HG03558 (cell line): ENCODE results near the gene ARHGAP21.
"Not testable (repeated sequence)": the region's sequence is repeated elsewhere in the genome, so short reads cannot be mapped to it uniquely, and the experiment has no call there.

Experiments used
- ATAC-seq: cut with Tn5 transposase; IDR thresholded peaks from one replicate; pipeline ENCODE4 v1.9.1; 2021; ENCODE audit warnings: moderate number of reproducible peaks; ENCODE audit not compliant: unreplicated experiment; ENCODE audit errors: extremely low read depth

Gene ARHGAP21

DNA sequence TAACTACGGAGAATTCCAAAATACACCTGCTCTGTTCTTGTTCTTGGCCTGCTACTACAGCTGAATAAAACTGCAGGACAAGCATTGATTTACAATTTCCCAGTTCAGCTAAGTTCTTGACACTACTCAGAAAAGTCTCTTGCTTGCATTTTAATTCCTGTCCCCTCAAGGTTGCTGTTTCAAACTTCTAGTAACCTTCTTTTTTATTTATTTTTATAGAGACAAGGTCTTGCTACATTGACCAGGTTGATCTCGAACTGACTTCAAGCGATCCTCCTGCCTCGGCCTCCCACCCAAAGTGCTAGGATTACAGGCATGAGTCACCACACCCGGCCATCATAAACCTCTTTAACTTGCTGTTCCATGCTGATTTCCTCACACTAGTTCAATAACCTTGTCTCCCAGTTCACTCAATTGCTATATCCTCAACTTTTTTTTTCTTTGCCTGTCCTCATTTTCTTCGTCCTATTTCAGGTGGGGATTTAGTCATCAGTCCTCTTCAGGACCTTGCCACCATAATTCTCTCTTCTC, 79.9 kb downstream of the ARHGAP21 start:
- ATAC-seq: no peak

DNA sequence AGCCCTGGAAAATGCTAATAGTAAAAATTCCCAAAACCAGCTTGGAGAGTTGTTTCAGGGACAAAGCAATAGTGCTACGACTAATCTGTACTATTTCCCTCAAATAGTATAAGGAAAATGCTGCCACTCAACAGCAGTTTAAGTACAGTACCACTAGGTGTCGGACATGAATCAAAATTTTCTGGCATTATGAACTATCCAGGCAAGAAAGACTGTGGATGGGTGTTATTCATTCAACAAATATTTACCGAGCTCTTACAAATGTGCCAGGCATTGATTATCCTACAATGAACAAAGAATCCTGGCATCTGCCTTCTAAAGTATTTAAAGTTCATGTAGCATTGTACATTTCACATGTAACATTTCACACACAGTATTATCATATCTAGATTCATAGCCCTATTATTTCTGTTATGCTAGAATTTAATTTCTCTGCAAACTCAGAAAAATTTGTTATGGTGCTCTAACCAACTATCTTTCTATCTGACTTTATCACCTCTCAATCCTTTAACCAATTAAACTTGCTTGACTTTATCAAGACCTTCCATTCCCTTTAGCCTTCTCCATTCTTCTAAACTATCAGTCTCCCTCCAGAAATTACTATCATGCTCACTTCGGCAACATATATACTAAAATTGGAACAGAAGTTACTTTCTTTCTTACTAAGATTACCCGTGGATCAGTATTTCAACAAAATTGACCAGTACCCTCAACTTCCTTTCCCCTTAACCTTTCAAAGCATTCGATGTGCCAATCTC, 80.6 kb downstream of the ARHGAP21 start:
- peak; percentile 72 for ATAC-seq

DNA sequence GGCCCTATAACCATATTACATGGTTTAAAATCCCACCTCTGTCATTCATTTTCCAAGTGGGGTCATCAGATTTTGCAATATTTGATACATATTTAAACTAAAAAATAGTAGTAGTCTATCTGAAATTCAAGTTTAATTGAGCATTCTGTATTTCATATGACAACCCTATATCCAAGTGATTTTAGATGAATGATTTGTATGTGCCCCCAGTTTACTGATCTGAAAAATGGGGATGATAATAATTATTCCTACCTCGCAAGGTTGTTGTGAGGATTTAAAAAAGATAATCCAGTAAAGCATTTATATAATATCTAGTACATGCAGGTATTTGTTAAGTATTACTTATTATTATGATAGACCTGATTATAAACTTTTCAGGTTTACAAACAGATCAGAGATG, 84.6 kb downstream of the ARHGAP21 start:
- no peak for ATAC-seq

DNA sequence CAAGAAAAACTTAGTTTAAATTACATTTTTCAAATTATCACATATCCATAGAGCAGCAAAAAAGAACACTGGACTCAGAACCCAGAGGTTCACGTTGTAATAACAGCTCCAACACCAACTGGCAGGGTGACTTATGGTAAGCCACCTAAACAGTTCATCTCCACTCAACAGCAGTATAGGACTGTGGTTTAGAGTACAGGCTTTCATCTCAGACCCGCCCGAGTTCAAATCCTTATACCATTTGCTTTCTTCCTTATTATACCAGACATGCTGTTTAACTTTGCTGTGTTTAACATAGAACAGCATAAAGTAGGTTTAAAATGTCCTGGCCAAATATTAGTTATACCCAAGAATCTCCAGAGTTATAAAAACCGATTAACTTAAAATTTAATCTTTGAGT, 97.9 kb downstream of the ARHGAP21 start:
- ATAC-seq: no peak

DNA sequence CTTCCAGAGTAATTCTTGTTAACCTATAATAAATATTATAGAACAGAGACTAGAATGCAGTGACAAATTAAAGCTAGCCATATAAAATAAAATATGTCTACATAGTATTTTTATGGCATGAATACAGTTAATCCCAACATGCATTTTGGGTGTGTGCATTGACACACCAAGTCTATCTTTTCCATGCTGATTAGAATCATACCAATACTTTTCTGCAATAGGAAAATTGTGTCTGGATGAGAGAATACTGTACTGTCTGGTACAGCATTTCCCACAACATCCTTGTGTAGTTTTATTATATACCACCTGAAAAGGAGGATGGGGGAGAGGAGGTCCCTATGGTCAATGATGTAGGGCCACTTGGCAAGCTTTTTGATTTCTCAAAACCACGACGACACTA, 100.3 kb downstream of the ARHGAP21 start:
- no peak for ATAC-seq

DNA sequence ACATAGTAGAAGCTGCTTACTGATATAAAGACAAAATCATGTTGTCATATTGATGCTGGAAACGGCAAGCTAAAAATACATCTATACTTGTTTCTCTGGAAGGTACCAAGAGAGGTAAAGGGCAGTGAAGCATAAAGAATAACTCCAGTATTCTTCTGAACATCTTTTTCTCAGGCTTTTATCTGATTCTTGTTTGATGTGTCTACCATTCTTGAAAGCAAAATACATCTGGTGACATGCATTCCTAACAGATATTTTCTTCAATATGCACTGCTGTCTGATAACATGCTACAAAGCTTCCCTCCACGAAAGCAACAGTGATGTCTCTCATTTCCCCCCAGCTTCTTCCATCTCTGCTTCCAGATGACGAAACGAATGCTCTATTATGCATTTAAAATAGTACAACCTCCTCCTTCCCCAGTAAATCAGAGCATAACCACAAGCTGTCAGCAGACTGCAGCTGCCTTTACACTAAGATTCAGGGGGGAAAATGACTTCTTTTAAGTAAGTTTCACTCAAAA, 100.8 kb downstream of the ARHGAP21 start:
- ATAC-seq: no peak

DNA sequence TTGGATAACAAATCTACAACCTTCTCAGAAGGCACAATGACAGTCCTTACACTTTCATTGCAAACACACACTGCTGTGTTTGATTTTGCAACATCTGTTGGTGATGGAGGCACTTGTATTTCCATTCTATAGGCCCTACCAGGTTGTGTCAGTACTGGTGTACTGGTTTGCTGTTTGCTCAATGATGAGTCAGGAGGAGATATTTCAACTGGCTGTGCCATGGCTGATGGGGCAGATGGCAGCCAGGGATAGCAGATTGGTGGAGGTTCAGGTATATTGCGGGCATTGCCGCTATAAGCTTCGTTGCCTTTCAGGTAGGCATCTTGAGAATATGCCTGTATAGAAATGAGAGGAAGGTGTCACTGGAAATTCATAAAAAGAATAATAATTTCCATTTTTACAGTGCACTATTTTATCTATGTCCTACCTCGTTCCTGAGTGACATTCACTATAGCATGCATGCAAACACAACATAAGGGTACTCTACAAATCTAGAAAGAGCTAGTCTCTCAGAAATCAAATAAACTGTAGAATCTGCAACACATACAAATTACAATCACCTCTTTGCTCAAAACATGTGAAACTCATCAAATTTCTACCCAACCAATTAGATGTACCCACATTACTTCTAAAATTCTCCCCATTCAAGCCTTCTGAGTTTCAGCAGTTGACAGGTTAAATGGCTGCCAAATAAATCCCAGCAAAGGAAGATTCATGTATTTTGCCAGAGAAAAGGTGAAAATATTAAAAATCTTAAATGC, 102.5 kb downstream of the ARHGAP21 start:
- not testable (repeated sequence) for ATAC-seq

DNA sequence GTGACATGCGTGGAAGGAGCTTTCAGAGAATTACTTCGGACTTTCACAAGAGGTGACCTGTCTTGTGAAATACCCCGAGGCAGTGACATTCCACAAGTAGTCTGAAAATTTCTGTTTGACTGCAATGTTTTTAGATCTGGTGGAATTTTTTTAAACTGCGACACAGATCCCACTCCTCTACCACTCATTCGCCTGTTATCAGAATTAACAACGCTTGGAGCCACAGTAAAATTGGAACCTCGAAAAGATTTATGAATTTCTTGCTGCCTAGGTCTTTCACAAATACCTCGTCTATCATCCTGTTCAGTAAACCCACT, 103.7 kb downstream of the ARHGAP21 start:
- ATAC-seq: not testable (repeated sequence)

DNA sequence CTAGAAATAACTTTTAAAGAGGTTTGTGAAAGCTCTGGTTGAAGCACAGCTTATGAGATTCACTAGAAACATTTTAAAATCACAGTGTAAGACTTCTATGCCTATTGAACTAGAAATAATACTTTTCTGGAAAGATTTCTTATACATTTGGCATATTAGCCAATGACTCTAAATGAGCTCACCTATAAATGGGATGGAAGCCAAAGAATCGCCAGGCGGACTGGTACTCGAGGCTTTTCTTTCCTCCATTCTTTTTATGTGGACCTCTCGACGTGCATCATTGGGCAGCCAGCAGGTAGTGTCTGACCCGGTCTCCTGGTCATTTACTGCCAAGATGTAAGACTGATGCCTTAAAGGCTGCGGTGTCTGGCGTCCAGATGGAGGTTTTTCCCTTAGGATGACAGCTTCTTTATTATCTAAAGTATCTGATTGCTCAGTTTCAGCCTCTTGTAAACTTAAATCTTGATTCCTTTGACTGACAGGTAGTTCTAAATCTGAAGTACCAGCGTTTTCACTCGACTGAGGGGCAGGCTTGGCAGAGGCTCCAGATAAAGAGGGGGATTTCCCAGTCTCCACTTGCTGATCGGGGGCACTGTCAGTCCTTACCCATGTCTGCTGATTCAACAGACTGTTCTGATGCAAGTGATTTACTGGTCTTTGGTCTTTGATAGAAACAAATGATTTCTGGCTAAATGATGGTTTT, 104.2 kb downstream of the ARHGAP21 start:
- not testable (repeated sequence) for ATAC-seq

DNA sequence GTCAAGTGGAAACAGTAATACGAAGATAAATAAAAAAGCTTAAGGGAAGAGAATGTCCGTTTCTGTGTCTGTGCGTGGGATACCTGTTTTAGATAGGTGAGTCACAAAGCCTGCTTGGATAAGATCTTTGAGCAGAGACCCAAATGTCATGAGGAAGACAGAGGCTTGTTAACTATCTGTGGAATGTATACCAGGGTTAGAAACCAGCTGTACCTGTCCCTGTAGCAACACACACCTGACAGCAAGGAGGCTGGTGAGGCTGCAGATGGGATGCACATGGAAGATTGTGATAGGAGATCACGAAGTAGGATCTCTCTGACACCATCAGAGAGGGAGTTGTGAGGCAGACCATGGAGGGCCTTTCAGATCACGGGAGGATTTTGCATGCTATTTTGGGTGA, 105.3 kb downstream of the ARHGAP21 start:
- ATAC-seq: no peak

DNA sequence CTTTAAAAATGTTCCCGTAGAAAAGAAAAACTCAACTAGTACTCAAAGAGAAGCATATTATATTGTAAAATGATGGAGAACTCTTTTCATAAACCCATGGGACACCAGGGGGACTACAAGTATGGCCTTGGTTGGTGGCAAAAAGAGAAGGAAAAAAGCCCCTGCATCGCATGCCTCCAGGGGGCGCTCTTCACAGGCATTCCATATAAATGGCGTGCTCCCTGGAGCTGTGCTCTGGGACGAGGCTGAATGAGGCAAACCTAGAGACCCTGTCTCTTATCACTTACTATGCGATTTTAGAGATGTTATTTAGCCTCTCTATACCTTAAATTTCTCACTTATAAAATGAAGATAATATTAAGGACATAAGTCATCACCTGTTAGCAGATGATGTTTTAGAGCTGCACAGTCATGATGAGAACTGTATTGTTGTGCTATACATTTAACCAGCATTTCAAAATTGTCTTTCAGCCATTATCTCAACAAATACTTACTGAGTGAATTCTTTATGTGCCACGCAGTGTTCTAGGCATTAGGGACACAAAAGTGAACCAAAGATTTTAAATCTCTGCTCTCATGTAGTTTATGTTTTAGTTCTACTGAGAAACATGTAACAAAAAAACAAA, 105.8 kb downstream of the ARHGAP21 start:
- ATAC-seq: no peak

DNA sequence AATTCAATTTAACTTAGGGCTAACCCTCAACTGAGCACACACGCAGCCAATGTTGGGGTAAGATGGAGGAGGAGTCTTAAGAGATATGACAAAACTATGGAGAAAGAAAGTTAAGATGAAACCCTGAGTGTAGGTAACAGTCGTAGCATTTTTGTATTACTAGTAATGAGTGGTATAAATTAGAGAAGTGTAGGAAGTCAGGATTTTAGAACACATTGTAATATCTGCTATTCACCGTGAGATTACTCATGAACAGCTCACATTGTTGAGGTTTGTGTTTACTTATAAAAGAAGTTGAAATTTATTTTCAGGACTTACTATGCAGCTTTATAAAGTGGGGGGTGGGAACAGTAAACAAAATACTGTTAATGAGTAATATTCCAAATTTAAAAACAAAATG, 107.2 kb downstream of the ARHGAP21 start:
- ATAC-seq: no peak

DNA sequence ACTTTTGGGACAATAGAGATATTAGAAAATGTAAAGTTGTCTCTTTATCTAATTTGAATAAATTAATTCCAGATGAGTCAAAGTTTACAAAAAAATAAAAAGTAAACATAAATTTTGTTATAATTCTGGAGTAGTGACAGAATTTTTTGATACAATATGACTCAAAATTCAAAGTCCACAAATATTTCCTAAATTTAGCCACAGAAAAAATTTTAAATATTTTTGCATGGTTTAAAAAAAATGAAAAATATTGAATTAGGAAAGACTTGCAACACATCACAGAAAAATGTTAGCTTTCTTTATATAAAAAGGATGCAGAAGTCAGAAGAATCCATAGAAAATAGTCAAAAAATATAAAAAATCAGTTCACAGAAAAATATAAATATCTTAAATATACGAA, 117.7 kb downstream of the ARHGAP21 start:
- no peak for ATAC-seq

DNA sequence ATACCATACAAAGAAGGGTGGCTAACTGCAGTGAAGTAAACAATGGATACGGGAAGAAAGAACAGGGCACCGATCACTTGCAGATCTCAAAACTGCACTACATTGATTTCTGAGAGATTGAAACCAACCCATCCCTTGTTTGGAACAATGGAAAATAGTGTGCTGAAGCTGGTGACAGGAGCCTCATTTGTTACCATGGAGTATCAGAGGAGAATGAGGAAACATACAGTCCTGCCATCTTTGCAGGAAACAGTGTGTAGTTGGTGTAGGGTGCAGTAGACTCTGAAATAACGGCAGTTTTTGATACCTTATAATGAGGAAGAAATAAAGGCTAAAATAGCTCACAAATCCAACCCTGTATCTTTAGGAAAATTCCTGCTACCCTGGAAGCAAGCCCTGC, 118.5 kb downstream of the ARHGAP21 start:
- ATAC-seq: no peak

DNA sequence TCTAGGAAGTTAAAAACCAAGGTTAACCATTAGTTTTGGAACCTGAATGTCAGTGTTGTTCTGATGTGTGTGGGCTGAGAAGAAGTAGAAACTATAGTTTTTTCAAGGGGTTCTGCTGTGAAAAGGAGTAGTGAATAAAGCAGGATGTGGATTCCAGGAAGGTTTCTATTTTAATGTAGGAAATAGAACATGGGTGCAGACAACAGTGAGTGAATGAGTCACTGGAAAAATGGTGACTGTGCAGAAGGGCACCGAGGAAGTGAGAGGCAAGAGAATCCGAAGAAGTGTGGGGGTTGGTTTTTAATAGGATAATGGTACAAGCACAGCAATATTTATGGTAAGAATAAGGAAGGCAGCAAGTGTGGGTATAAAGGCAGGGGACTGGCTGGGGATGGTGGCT, 120.4 kb downstream of the ARHGAP21 start:
- no peak for ATAC-seq

DNA sequence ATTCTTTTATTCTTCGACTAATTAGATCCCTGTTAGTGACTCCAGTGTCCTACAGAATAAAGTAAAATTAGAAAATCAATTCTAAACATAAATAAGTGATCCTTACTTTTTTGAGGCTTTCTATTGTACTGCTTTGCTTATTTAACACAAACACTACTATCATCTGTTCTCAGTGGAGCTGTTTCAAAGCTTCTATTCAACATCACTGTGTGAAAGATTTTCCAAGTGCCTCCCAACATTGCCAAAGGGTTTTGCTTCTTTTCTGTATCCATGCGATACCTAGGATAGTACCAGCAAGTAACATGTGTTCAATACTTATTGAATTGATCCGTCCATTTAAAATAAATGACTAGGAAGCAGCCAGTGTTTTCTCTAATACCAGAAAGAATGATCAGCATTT, 125.7 kb downstream of the ARHGAP21 start:
- no peak for ATAC-seq

DNA sequence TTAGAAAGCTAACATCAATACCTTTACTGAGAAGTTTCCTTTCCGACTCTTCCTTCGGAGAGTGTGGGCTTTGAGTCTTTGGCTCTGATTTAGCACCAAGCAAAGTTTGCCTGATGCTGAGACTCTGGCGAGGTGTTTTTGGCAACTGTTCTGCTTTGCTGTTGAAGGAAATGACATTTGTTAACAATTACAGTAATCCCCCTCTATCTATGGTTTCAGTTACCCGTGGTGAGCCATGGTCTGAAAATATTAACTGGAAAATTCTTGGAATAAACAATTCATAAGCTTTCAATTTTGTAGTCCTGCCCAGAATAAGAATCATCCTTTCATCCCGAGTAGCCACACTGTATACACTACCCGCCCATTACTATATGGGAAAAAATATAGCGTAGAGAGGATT, 126.3 kb downstream of the ARHGAP21 start:
- ATAC-seq: no peak

DNA sequence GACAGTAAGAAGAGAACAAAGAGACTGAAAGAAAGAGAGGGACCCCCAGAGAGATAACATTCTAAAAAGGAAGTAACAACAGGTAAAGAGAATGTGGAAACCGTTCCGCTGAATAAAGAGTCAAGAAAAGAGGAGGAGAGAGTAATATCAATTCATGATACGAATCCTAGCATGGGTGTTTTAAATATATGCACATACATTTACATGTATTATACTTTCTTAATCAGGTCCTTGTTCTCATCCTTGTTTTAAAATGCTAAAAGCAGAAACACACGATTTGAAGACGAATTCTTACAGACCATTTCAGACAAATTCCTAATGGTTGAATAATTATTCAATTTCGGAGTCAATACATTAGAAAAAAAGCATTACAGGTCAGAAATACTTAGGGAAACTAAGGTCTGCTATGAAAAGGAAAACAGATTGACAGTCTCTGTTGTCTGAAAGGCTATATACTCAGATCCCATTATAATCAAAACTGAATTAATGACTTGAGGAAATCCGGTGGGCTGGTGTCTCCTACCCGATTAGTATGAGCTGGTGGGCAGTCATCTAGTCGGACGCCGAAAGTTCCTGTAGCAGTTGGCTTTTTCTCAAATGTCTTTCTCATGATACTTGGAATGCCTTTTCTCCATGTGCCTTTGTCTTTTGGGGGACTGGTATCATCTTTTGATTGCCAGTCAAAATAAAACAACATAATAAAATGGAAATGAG, 127.3 kb downstream of the ARHGAP21 start:
- no peak for ATAC-seq

DNA sequence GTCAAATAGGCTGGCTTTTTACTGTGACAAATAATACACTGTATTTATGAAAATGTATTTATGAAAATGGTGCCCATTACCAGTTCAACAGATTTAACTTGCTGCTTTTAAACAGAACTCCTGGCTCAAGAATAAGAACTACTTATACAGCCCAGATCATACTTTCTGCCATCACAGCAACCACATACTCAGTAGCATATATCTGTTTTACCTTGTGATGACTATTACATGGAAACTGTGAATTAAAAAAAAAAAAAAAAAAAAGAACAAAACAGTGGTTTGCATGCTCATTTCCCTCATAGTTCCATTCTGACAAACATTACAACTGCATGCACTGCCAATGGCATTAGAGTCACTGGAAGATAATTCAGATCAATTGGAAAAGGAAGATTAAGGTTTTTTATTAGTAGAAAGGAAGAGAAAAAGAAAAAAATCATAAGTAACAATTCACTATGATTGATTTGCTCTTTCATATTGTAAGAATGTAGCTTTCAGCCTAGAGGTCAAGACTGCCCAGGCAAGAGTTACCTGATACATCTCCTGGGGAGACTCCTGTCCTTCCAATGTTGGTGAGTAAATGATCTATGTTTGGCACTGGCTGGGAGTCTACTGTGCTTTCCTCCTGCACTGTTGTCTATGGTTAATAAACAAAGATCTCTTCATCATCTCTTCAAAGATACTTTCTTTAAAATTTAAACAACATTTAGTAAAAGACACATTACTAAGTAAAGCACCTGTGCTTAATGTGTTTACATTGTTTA, 132.8 kb downstream of the ARHGAP21 start:
- no peak for ATAC-seq
